ENCODE measurements around the gene CCL22.
"Not testable (repeated sequence)": the region's sequence is repeated elsewhere in the genome, so short reads cannot be mapped to it uniquely, and the experiment has no call there.

Gene CCL22

GRCh38 chr16:57358527-57359095 is at the start of gene CCL22:
TSS of gene CCL22 (plus strand) at chr16:57358783. CDS start at chr16:57358817, 34 bp downstream.
- no peak for DNase-seq

- DNase-seq = no peak
Measured at GRCh38 chr16:57310801-57311200, 47.8 kb upstream of the CCL22 start.

GRCh38 chr16:57313509-57313908 is 45.1 kb upstream of the CCL22 start:
- DNase-seq = no peak

- DNase-seq = no peak
Measured at GRCh38 chr16:57314161-57314785, 44.3 kb upstream of the CCL22 start.

- no peak for DNase-seq
Measured at GRCh38 chr16:57315416-57315815, 43.2 kb upstream of the CCL22 start.

GRCh38 chr16:57316390-57317017 is 42.1 kb upstream of the CCL22 start:
- DNase-seq = no peak

GRCh38 chr16:57318240-57318970 is 40.2 kb upstream of the CCL22 start:
- DNase-seq = no peak

GRCh38 chr16:57319646-57320045 is 38.9 kb upstream of the CCL22 start:
- no peak for DNase-seq

GRCh38 chr16:57324749-57325148 is 33.8 kb upstream of the CCL22 start:
- no peak for DNase-seq

GRCh38 chr16:57325458-57325857 is 33.1 kb upstream of the CCL22 start:
- DNase-seq = no peak

GRCh38 chr16:57329718-57330327 is 28.8 kb upstream of the CCL22 start:
- no peak for DNase-seq

- DNase-seq = no peak
Measured at GRCh38 chr16:57331355-57331754, 27.2 kb upstream of the CCL22 start.

- no peak for DNase-seq
Measured at GRCh38 chr16:57333402-57333801, 25.2 kb upstream of the CCL22 start.

GRCh38 chr16:57335366-57335765 is 23.2 kb upstream of the CCL22 start:
- no peak for DNase-seq

GRCh38 chr16:57341062-57341440 is 17.5 kb upstream of the CCL22 start:
- no peak for DNase-seq

GRCh38 chr16:57341441-57342303 is 16.9 kb upstream of the CCL22 start:
- DNase-seq = no peak

GRCh38 chr16:57342606-57343005 is 16.0 kb upstream of the CCL22 start:
- DNase-seq = not testable (repeated sequence)

GRCh38 chr16:57343221-57343620 is 15.4 kb upstream of the CCL22 start:
- DNase-seq = no peak

- not testable (repeated sequence) for DNase-seq
Measured at GRCh38 chr16:57344094-57344493, 14.5 kb upstream of the CCL22 start.

- no peak for DNase-seq
Measured at GRCh38 chr16:57345021-57345420, 13.6 kb upstream of the CCL22 start.

- DNase-seq = no peak
Measured at GRCh38 chr16:57345666-57346204, 12.8 kb upstream of the CCL22 start.

GRCh38 chr16:57347858-57348257 is 10.7 kb upstream of the CCL22 start:
- no peak for DNase-seq

Data from NCI-H748 treated with DMSO at 0.1 percent for 48 hours (cell line).